GM21381 (cell line): ENCODE measurements around the gene DSCAML1.

Source experiments
- ATAC-seq: cut with Tn5 transposase; IDR thresholded peaks from one replicate; pipeline ENCODE4 v1.9.1; 2021; ENCODE audit warnings: mild to moderate bottlenecking, moderate library complexity; ENCODE audit not compliant: unreplicated experiment

Gene DSCAML1

GRCh38 chr11:117731722-117732290 is 65.2 kb downstream of the DSCAML1 start:
- no peak for ATAC-seq

DNA sequence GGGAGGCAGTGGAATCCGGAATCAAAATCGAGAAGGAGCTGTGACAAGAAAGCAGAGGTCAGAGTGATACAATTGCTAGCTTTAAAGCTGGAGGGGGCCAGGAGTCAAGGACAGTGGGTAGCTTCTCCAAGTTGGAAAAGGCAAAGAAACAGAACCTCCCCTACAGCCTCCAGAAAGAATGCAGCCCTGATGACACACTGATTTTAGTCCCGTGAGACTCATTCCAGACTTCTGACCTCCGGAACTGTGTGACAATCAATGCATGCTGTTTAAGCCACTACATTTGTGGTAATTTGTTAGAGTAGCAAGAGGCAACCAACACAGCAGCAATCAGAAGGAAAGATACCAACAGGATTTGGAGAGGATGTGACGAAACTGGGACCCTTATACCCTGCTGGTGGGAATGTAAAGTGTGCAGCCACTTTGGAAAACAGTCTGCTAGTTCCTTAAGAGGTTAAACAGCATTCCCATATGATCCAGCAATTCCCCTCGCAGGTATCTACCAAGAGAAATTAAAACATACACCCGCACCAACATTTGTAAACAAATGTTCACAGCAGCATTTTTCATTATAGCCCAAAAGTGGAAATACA is 66.7 kb downstream of the DSCAML1 start:
- no peak for ATAC-seq

GRCh38 chr11:117725048-117725734 is 71.8 kb downstream of the DSCAML1 start:
- ATAC-seq = no peak

- ATAC-seq = no peak
These were observed 72.4 kb downstream of the DSCAML1 start for GRCh38 chr11:117724621-117725020.

- ATAC-seq = no peak
These were observed 72.9 kb downstream of the DSCAML1 start for GRCh38 chr11:117724104-117724503.

DNA sequence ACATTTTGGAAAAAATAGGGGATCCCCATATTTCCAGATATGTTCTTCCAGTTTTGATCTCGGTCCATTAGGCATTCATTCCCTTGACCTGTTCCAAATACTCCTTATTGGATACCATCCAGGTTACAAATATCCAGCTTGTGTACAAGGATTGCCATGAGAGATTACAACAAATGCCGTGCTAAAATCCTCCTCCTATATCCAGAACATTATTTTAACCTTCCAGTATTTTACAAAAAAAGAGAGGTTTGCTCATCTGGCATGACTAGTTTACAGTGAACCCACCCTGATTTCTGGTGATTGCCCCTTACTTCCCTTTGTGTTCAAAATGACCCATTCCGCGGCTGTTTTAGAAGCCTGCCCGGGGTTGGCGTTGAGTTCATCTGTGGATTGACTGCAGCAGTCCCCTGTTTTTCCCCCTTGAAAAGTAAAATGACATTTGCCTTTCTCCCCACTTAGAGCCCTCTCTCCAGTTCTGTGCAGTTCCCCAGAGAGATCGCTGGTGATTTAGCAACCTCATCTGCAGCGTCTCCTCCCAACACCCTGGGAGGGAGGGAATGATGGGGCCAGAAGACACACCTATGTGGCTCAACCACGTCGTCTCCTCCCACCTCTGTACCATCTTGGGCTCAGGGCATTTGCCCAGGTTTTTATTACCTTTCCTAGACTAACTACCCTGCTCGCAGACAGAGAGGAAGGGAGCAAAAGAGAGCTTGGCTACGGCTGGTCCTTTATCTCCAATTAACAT is 73.6 kb downstream of the DSCAML1 start:
- ATAC-seq = no peak

DNA sequence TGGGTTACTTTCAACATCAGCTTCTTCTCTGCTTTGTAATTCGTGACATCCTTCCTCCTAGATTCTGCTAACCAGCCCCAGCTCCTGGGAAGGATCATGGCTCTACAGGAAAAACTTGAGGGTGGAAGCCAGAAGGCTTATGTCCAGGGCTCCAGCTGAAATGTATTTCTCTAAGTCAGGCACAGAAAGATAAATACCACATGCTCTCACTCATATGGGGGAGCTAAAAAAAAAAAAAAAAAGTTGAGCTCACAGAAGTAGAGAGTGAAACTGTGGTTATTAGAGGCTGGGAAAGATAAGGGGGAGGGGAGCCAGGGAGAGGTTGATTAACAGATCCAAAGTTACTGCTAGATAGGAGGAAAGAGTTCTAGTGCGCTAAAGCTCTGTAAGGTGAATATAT is 74.9 kb downstream of the DSCAML1 start:
- ATAC-seq = no peak

- no peak for ATAC-seq
These were observed 76.9 kb downstream of the DSCAML1 start for GRCh38 chr11:117720061-117720511.

GRCh38 chr11:117719480-117719879 is 77.5 kb downstream of the DSCAML1 start:
- no peak for ATAC-seq

DNA sequence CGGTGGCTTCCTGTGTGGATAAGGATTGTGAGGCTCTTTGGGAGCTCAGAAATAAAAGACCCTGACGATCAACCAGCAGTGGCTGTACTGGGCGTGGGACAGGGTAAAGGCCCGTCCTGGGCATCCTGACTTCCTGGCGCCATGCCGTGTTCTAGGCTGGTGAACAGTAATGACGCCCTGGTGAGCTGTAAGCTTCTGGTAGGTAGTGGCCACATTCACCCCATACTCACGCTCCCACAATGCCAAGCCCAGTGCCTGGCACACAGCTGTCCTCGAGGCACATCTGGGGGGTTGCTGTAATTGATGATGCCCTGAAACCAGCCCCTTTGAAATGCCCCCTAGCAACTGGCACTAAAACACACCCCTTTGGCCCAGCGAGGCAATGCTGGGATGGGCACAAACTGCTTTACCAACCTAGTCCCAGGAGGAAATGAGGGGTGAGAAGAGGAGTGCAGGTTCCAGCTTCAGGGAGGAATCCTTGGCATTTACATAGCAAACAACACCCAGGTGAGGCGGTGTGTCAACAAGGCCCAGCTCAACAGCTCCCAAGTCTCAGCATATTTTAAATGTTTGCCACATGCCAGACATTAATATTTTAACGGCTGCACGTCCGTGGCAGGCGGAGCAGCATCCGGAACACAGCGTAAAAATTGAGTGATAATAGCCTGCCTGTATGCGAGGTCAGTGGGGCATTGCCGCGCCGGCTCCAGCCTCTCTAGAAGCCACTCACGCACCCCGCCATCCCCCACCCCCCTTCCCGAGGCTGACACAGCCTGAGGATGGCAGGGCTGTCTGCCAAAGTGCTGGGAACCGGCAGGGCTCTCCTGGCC is 79.3 kb downstream of the DSCAML1 start:
- ATAC-seq = no peak

GRCh38 chr11:117716521-117717440 is 80.2 kb downstream of the DSCAML1 start:
- ATAC-seq = no peak

- ATAC-seq = no peak
These were observed 81.2 kb downstream of the DSCAML1 start for GRCh38 chr11:117715801-117716200.

DNA sequence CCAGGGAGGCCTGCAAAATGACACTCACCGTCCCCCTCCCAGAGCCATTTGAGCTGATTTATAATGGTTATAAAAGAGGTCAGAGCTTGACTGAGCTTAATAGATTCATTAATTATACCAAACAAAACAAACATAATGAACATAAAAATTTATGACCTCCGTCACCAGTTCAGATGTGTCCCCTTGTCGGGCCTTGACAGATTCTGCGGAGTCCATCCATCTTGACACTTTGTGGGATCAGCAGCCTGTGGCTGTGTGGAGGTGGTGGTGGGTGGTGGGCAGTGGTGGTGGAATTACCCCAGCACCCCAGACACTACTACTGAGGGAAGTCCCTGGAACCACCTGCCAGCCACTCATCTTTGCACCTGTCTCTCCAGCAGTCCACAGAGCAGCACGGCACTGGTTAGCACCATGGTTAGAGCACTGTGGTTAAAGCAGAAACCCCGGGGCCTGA is 83.5 kb downstream of the DSCAML1 start:
- ATAC-seq = no peak

DNA sequence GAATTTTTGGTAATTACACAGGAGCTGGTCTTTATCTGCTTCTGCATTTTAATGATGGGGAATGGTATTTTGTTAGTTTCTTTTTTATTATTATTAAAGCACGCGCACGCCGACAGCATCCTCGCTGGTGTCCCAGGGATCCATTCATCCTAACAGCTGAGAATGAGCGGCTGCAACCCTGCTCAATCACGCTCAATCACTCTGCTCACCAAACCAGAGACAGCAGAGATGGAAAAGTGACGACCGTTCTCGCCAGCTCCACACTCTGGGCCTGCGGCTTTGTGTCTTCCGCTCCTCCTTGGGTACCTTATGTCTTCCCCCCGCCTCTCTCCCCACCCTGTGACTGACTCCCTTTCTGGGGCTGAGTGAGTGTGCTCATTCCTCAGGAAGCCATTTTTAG is 84.5 kb downstream of the DSCAML1 start:
- ATAC-seq = no peak

DNA sequence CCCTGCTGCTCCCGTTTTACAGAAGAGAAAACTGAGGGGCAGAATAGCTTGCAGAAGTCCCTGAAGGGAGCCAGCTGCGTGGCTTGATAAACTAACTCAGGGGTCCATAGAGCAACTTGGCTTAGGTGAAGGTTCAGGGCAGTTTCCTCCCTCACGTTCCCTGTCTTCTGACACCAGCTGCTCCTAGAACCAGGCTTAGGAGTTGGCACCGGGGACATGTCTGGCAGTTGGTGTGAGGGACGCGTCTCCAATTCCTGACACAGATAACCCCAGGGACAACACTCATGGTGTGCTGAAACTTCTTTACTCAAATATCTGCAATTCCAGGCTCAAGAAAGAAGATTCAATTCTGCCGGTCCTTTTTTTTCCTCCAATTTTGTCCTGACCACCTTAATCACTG is 85.7 kb downstream of the DSCAML1 start:
- no peak for ATAC-seq

DNA sequence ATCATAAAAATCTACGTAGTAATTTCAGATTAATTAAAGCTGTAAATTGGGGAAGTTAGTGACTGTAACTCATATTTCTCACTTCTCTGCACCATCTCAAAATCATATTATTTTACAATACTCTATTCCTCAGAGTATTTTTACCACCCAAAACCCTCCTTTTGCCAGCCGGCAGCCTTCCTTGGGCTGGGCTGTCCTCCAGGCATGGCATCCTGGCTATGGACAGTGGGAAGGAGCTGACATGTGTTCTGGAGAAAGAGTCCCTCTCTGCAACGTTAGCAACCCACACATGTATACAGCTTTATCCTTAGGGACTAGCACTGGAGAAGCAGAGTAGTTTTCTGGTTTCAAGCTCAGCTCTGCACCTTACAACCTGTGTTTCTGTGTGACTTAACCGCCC is 86.8 kb downstream of the DSCAML1 start:
- ATAC-seq = no peak

DNA sequence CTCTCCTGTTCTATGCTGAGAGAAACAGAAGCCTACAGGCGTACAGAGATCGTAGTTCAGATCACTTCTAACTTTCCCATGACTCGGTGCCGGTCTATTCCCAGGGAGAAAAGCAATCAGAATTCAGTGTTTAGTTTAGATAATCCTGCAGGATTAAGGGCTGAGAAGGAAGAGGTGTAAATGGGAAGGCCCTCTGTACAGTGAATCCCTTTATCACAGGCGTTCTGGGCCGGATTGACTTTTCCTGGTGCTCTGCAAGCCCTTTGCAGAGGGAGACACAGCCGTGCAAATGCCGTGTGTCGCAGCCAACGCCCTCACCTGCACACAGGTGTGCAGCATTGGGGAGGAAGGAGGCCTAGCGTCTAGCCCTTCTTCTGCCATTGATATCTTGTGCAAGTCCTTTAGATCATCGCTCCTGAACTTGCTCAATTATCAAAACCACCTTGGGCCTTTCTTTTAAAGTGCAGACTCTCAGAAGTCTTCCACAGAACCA is 90.6 kb downstream of the DSCAML1 start:
- ATAC-seq = no peak

- ATAC-seq = no peak
These were observed 91.2 kb downstream of the DSCAML1 start for GRCh38 chr11:117705866-117706265.

- no peak for ATAC-seq
These were observed 92.5 kb downstream of the DSCAML1 start for GRCh38 chr11:117704395-117705100.
